Activated T-cell treated with anti-CD3 and anti-CD28 coated beads for 48 hours (primary cell): ENCODE data around the gene TNFSF10.
A peak's percentile ranks its signal among the peaks of the same experiment; 100 is the strongest.
"Not testable (repeated sequence)": the region's sequence is repeated elsewhere in the genome, so short reads cannot be mapped to it uniquely, and the experiment has no call there.

ENCODE experiments used
- DNase-seq: peaks from one replicate; pipeline ENCODE4 v3.0.0-alpha.2; 2020; ENCODE audit warnings: low read depth

TNFSF10 gene

DNA sequence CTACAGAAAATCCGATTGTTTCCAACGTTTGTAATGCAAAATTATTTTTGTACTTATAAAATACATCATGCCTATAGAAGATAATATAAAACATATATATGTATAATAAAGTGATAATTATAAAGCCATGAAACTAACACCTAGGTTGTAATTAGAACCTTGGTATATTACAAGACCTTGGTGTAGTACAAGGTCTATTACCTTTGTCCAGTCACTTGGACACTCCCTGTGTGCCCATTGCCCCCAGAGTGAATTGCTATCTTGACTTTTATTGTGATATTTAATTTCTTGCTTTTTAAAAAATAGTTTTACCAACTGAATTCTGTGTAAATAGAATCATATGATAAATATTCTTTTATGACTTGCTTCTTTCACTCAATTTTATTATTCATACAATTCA is 20.7 kb upstream of the TNFSF10 start:
- no peak for DNase-seq

DNA sequence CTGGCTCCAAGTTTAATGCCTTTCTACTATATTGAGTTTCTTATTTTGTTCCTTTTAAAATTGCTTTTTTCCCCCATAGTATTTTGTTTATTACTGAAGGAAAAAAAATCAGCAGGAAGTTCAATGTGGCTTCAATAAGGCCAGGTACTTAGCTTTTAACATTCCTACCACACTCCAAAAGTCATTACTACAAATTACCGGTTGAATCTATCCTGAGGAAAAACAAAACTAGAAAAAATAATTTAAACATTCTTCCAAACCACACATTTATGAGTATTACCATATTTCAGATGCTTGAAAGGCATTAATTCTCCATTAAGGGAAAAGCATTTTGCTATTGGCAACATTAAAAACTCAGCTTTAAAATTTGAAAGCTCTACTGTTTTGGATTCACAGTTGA is 20.2 kb upstream of the TNFSF10 start:
- no peak for DNase-seq

DNA sequence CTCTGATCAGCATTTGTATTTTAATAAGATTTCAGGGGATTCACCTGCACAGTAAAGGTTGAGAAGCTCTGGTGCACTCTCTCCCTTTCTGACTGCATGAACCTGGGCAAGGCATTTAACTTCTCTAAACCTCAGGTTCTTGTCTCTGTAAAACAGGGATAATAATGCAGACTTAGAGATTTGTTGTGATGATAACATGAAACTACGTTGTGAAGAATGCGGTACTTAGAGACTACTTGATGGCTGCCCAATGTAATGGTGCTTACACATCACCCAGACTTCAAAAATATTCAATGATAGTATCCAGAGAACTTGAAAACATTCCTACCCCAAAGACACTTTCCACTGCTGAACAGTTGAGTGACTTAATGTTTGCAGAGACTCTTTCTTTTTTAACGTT is 19.8 kb upstream of the TNFSF10 start:
- DNase-seq, result no peak

DNA sequence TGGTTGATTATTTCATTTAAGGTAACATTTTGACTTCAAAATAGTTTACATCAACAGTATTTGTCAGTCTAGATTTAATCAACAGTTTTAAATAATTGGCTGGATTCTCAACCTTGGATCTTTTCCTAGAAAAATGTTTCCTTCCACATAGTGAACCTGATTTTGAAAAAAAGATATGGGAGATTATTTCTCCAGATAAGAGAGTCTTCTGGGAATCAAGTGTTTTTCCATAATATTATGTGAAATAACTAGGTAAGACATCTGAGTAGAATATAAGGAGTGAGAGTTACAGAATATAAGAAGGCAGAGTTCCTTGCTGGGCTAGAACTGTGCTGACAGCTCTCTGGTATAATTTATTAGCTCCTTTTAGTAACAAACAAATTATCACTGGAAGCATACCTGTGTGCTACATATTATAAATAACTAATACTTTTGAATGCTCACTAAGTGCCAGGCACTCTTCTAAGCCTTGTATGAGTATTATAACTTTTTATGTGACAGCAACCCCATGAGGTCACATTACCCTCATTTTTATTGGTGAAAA is 18.8 kb upstream of the TNFSF10 start:
- no peak for DNase-seq

DNA sequence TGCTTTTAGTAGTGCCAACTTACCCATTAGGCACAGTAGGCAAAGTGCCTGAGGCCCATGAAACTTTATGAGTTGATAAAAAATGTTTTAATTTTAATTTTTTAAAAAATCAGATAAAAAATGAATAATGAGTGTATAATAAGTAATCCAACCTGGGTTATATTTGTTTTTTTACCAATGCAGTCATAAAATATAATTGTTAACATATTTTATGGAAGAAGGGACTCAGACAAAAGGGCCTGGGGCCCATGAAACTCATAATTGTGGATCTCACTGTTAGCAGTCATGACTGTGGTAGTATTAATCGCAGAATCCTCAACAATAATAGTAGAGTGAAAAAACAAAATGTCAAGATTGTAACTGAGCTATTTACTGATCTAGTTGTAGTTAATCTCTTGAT is 16.8 kb upstream of the TNFSF10 start:
- no peak for DNase-seq

DNA sequence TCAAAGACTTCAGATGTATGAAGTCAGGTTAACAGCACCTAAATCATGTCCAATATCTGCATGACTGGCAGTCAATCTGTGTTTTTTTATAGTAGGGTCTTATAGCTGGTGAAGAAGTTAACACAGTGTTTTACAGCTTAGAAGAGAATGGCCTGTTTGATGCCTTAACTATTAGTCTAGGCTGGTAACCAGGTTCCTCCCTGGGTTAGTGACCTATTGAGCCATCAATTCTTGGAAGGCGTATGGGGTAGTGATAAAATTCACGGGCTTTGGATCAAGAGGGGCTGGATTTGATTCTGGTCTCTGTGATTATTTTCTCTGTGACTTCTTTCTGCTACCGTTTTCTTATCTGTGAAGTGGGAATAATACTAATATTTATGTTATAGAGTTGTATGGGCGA is 16.0 kb upstream of the TNFSF10 start:
- no peak for DNase-seq

DNA sequence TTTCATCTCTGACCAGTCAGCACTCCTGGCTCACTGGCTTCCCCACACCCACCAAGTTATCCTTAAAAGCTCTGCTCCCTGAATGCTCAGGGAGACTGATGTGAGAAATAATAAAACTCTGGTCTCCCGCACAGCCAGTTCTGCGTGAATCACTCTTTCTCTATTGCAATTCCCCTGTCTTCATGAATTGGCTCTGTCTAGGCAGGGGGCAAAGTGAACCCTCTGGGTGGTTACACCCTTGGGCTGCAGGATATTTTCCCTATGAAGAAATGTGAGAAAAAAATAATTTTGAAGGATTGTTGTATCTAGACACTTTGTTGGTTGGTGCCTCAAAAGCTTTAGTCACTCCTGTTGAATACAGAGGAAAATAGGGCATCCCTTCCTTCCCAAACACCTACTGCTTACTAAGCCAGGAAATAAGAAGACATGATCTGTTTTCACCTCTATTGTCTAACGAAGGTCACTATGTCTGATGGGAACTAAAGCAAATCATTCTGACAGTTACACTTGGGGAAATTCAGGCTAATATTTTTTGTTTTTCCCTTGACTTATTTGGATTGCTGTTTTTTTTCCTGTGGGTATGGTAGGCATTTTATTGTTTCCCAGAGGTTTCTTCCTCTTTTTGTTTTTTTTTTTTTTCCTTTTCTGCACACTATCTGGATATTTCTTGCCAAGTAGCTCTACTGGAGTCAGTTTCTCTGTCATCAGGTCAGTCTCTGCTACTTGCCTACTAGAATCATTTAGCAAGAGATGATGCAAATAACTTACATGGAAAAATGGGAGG is 15.3 kb upstream of the TNFSF10 start:
- no peak for DNase-seq

DNA sequence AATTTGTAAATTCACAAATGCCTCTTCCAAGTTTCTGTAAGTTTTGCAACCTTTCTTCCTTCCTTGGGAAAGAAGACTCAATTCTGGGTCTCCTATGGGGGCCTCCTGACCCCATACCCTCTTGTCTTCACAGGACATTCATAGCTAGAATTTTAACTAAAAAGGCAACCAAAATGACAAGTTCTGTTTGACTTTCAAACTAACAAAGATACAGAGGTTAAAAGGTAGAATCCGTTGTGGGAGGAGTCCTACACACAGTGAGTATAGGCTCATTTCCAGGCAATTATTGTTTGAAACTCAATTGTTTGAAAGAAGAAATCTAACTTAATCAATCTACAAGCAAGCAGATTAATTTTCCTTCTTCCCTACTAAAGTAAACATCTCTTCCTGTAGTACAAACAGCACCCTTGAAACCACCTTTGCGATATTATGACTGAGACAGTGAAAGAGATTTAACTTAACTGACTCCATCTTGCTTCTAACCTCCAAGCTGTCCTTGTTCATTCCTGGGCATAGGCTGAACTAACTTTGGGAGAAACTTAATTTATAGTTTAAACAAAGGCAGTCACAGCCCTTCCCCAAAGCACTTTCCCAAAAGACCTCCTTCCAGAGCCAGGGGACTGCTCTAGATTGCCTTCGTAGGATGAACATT is 14.4 kb upstream of the TNFSF10 start:
- DNase-seq, result no peak

DNA sequence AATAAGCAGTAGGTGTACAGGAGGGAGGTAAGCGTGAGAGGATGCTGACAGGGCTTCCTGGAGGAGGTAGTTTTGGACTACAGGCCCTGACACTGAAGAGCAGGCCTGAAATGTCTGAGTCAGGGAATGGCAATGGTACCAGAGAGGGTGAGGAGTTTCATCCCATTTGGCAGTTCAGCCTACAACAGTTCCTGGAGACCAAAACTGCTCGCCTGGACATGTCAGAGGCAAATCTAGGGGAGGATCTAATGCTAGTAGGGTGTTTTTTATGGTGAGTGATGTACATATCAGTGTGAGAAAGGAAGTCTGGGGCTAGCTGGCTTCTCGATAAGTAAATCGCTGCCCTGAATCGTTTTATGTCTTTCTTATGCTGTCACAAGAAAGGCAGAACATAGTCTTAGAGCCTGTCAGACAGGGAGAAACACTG is 13.8 kb upstream of the TNFSF10 start:
- no peak for DNase-seq

DNA sequence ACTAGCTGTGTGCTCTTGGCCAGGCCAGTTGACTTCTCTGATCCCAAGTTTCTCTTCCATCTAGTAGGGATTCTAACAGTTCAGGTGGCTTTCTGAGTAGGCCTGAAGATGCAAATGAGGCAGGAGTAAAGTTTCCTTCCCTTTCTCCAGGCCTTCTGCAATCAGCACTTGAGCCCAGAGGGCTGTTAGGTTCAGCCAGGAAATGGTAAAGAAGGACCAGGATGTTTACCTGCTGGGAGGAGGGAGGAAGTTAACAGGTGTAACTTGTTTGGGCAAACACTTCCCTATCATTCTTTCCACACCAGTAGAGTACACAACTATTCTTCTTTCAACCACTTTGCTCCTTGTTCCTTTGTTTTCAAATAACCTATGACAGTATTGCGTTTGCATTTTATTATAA is 13.3 kb upstream of the TNFSF10 start:
- DNase-seq, result no peak

DNA sequence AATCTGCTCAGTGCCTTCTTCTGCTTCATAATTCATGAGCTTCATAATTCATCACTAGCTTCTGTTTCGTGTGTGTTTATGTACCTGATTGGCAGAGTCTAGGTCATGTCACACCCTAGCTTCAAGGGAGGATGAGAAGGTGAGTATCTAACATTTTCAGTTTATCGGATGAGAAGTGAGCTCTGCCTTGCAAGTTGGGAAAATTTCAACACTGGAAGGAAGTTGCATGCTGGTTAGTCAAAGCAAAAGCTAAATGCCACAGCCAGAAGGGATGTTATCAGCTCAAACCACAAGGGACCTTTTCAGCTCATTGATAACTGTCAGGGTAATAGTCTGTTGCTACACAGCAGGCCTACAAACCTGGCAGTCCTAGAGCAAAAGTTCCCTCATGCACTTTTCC is 7.3 kb upstream of the TNFSF10 start:
- DNase-seq, result no peak

DNA sequence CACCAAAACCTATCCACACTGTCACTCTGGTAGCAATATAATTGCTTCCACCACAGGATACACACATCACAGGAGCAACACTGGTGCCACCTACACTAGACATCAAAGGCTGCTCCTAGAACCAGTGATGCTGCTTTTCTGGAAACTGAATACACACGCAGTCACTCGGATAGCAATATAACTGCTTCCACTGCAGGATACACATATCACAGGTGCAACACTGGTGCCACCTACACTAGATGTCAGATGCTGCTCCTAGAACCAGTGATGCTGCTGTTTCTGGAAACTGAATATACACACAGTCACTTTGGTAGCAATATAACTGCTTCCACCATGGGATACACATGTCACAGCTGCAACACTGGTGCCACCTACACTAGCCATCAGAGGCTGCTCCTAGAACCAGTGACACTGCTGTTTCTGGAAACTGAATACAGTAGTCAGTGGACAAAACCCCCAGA is 6.9 kb upstream of the TNFSF10 start:
- DNase-seq, result no peak

DNA sequence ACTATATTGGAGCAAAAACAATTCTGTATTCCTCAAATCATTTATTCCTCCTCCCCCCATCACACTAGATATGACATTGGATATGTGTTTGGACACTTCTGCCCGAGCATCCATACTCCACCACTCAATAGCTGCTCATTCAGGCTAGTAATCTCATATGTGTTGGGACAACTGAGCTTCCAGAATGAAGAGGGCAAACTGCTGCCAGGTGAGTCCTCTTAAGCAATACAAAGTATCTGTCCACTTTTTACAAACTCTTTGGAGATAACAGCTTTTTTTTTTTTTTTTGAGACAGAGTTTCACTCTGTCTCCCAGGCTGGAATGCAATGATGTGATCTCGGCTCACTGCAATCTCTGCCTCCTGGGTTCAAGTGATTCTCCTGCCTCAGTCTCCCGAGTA is 5.4 kb upstream of the TNFSF10 start:
- DNase-seq, result no peak

DNA sequence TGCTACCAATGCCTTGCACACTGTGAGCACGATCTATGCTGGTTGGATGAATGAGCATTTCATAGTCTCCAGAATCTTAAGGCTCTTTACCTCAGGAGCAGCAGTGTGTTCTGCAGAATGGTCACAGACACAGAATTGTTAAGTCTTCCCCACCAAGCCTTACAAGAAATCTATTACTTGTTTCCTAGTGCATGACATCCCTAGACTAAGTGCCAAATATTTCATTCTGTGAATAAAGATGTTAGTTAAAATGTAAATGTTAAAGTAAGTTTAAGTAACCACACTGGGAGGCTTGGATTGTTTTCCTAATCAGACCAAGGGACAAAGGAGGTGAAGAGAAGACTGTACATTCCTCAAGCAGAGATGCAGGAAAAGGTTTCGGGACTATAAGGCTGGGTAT is 4.1 kb upstream of the TNFSF10 start:
- DNase-seq, result no peak

DNA sequence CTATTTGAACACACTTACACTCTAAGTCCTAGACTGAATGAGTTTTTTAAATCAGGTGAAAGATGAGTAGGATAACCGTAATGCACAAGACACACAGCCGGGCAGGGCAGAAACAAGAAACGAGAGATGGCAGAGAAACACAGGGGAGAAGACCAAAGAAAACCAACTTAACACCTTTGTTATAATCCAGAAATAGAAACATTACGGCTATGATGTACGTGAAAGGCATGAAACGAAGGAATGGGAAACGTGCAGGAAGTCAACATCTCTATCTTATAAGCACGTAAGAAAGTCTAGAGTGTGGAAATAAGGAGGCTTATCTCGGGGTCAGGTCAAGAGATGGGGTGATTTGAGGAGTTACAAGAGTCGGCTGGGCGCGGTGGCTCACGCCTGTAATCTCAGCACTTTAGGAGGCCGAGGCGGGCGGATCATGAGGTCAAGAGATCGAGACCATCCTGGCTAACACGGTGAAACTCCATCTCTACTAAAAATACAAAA is 1.9 kb upstream of the TNFSF10 start:
- no peak for DNase-seq

DNA sequence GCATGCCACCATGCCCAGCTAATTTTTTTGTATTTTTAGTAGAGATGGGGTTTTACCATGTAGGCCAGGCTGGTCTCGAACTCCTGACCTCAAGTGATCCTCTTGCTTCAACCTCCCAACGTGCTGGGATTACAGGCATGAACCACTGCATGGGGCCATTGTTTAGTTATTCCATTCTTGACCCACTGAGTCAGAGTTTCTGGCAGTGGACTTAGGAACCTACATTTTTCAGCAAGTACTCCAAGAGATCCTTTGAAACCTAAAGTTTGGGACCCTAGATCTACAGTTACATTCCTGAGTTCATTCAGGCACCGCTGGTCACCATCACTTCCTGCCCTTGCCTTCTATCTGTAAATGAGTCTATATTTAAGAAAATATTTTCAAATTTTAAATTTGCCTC is 1.4 kb upstream of the TNFSF10 start:
- DNase-seq, result no peak

DNA sequence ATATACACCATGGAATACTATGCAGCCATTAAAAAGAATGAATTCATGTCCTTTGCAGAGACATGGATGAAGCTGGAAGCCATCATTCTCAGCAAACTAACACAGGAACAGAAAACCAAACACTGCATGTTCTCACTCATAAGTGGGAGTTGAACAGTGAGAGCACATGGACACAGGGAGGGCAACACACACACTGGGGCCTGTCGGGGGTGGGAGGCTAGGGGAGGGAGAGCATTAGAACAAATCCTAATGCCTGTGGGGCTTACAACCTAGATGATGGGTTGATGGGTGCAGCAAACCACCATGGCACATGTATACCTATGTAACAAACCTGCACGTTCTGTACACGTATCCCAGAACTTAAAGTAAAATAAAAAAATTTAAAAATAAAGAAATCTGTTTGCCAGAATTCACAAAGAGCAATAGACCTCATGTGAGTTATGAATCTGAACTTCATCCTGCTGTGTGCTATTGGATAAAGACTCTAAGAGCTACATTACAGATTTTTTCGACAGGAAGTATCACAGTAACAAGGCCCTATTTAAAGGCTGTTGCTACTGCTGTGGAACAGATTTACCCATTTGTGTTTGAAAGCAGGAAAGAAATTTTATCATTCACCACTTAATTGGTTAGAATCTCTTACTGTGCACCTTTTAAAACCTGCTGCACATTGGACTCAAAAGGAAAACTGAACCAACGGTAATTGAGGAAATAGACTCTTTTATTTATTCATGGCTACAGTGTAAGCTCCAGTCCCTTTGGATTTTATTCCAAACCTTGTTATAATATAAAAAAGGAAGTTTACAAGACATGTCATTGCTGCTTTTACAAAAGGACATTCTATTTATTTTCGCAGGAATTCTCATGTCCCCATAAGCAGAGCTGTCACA is 1.1 kb downstream of the TNFSF10 start:
- DNase-seq, result not testable (repeated sequence)

DNA sequence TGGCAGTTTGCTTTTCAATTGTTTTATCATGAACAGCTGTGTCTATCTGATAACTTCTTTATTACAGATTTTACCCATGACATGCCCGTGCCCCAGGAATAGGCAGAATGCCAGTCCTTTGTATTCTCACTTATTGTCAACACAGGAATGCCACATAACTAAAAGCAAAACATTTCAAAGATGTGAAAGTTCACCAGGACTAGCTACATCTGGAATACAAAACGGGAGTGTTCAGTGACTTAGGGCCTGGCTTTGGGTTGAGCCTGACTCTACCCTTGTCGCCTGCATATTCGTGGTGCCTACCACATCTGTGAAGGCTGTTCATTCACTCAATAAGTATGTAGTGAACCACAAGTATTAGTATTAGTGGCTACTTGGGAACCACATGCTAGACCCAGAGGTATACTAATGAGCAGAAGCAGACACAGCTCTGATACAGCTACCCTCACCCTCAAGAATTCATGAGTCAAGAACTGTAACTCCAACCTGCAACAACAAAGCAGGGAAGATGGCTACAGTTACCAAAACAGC is 2.9 kb downstream of the TNFSF10 start:
- no peak for DNase-seq

DNA sequence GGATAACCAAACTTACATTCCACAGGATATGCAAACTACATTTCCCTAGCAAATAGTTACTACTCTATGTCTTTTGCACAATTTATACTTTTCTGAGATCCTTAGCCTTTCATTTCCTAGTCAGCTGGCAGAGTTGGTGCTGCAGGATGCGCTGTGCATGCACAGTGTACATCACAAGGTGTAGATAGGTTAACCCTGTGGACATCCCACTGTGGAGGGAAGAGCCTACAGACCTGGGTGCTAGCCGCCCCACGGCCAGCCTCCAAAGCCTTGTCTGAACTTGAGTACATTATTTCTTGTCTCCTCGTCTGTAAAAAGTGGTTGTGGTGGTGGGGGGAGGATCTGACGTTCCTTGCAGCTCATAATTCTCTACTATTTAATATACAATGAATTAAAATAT is 3.5 kb downstream of the TNFSF10 start:
- DNase-seq, result no peak

DNA sequence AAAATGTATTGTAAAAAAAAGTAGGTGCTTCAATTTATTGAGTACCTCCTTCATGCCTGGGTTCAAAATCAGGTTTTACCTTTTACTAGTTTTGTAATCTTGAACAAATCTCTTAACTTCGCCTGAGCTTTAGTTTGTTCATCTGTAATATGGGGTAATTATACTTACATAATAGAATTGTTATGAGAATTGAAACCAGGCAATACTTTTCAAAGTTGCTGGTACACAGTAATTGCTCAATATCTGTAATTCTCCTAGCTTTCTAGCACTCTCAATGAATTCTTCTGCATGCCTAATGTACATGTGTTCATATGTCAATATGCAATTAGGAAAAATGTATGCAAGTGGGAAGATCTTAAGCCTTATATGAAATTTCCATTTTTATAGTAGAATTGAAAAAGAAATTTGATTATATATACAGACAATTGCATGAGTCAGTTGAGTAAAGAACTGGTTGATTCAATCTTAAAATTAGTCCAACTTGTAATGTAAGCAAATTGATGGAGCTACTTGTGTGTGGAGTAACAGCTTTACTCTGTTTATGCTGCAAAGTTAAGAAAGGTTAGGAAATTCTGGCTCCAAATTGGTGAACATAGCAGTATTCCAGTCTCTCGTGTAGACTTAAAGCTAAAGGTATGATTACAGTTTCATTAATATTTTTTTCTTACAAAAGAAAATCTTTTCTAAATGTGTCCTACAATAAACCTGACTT is 4.1 kb downstream of the TNFSF10 start:
- no peak for DNase-seq

DNA sequence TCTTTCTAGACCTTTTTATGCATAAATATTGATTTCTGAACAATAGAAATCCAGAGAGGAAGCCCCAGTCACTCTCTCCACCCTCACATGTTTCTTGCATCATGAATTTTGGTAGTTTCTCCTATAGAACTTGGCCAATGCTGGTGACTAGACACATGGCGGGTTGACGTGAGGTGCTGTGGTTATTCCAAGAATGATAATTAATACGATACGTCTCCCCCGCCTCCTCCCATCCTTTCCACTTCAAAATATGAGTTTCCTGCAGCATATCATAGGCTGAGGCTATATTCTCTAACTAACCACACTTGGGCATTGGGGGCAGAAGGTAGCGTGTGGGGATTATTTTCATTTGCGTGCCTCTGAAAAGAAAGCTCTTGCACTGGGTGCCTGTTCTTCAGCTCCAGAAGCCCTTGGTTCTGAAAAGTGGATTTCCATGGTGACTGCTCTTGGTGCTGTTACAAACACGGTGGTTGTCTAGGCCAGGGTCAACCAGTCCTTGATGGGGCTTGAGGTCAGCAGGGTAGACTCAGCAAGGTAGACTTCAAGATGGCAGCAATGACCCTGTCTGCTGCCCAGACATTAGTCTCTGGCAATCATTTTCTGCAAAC is 5.3 kb downstream of the TNFSF10 start:
- peak; percentile 49 for DNase-seq
